SKM-1 treated with dmso at 0.1 percent for 144 hours (cell line): ENCODE measurements around the gene CDK17.
"Not testable (repeated sequence)": the region's sequence is repeated elsewhere in the genome, so short reads cannot be mapped to it uniquely, and the experiment has no call there.

Source experiments
- DNase-seq: peaks from one replicate; lab custom pipeline; 2025; ENCODE audit not compliant: unreplicated experiment; lab: John Stamatoyannopoulos, UW

The CDK17 gene

DNA sequence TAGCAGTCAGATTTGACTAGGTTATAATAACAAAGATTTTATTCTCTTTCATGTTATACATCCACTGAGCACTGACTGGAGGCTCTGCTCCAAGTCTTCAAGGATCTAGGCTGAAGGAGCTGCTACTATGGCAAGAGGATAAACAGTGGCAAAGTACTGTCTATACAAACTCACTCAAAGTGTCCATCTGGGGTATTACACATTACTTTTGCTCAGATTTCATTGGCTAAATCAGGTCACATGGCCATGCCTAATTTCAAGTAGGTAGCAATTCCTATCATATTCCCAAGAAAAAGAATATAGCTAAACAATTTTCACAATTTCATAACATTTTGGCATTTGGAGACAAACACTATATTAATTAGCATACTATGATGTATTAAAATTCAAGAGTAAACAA, 40.9 kb downstream of the CDK17 start:
- DNase-seq, result no peak

DNA sequence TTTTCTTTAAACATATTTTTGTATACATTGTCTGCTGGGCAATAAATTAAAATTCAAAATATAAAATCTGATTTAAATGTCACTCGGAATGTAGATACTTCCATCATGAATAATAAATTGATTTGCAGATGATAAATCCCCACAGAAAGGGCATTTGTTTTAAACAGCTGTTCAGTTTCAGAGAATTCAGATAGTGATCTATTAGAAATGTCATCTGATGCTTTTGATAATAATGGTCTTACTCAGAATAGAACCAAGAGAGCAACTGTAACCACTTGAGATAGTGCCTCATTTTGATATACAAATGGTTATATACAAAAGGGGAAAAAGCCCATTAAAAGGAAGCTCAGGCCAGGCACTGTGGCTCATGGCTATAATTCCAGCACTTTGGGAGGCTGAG, 43.4 kb downstream of the CDK17 start:
- no peak for DNase-seq

DNA sequence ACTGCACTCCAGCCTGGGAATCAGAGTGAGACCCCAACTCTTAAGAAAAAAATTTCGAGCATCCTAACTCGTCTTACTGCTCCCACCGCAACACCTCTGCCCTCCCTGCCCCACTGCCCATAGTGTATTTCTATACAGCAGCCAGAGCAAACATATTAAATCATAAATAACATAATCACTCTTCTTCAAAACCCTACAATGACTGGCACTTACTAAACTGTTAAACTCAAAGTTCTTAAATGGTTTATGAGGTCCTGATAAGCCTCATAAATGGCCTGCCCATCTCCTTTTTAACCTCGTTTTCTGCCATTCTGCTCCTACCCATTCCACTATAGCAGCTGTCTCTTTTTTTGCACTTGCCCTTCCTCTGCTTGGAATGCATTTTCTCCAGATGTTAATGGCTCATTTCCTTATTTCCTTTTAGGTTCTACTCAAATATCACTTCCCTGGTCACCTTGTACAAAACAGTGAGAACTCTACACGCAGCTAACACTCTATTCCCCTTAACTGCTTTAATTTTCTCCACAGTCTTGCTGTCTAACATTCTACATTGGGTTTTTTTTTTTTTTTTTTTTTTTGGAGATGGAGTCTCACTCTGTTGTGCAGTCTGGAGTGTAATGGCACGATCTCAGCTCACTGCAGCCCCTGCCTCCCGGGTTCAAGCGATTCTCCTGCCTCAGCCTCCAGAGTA, 45.2 kb downstream of the CDK17 start:
- no peak for DNase-seq

DNA sequence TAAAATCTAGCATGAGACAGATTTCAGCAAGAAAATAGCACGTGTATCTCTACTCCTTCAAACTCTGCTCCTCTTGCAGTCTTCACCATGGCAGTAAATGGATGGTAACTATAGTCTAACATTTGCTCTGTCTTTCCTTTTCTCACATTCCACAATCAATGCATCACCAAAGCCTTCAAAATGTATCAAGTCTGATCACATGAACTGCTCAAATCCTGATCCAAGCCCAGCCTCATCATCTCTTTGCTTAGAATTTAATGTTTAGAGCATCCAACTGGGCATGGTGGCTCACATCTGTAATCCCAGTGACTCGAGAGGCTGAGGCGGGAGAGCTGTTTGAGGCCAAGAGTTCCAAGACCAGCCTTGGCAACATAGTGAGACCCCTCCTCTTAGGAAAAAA, 45.9 kb downstream of the CDK17 start:
- DNase-seq, result no peak

DNA sequence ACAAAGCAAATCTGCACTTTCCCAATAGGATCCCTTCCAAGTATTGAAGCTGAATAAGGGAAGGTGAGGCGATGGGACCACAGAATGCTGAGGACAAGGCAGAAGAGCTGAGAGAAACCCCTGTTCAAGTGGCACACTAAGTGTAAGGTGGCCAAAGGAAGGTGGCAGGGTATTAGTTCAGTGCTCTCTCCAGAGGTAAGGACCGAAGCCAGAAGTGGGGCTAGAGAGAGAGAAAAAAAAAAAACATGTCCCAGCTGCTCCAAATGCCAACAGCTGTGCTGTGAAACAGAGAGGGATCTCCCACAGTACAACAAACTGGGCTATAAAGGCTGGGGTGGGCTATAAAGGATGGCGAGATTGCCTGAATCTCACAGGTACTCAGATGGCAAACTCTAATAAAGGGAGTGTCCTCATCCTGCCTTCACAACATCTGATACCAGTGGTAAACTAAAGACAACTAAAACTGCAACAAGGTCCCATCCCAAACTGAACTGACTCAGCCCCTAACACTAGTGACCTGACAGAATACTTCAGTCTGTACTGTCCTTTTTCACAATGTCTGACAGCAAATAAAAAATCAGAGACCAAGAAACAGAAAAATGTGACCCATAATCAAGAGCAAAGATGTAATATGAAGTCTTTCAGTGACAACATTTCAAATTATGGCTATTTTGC, 47.9 kb downstream of the CDK17 start:
- DNase-seq, result no peak

DNA sequence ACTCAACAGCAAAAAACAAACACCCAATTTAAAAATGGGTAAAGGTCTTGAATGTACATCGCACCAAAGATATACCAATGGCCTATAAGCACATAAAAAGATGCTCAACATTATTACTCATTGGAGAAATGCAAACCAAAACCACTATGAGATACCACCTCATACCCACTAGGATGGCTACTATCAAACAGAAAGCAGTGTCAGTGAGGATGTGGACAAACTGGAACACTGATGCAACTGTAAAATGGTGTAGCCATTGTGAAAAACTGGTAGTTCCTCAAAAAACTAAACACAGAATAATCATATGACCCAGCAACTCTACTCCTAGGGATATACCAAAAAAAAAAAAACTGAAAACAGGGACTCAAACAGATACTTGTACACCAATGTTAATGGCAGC, 49.3 kb downstream of the CDK17 start:
- peak; percentile 36 for DNase-seq

DNA sequence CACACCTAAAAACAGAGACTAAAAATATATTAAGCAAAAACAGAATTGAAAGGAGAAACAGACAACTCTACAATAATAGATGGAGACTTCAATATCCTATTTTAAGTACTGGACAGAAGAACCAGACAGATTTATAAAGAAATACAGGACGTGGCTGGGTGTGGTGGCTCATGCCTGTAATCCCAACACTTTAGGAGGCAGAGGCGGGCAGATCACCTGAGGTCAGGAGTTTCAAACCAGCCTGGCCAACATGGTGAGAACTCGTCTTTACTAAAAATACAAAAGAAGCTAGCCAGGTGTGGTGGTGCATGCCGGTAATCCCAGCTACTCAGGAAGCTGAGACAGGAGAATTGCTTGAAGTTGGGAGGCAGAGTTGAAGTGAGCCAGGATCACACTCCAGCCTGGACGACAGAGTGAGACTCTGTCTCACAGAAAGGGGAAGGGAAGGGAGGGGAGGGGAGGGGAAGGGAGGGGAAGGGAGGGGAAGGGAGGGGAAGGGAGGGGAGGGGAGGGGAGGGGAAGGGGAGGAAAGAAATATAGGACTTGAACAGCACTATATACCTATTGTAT, 53.0 kb downstream of the CDK17 start:
- no peak for DNase-seq

DNA sequence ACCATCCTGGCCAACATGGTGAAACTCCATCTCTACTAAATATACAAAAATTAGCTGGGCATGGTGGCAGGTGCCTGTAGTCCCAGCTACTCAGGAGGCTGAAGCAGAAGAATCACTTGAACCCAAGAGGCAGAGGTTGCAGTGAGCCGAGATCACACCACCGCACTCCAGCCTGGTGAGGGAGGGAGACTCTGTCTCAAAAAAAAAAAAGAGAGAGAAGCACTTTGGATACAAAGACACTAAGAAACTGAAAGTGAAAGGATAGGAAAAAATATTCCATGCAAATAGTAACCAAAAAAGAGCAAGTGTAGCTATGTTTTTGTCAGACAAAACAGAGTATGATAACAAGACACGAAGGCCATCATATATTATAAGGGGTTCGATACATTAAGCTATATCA, 53.5 kb downstream of the CDK17 start:
- not testable (repeated sequence) for DNase-seq

DNA sequence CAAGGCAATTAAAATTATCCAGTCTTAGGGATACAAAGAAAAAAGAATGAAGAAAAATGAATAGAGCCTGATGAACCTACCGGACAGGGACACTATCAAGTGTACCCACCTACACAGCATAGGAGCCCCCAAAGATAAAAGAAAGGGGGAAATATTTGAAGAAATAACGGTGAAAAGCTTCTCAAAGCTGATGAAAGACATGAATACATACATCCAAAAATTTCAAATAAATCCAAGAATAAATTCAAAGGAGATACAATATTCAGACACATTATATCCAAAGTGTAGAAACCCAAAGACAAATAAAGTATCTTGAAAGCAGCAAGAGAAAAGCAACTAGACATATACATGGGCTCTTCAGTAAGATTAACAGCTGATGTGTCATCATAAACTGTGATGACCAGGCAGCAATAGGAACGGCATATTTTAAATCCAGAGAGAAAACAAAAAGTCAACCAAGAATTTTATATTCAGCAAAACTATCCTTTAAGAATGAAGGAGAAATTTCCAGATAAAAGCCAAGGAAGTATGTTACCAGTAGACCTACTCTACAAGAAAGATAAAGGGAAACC, 56.0 kb downstream of the CDK17 start:
- DNase-seq, result no peak

DNA sequence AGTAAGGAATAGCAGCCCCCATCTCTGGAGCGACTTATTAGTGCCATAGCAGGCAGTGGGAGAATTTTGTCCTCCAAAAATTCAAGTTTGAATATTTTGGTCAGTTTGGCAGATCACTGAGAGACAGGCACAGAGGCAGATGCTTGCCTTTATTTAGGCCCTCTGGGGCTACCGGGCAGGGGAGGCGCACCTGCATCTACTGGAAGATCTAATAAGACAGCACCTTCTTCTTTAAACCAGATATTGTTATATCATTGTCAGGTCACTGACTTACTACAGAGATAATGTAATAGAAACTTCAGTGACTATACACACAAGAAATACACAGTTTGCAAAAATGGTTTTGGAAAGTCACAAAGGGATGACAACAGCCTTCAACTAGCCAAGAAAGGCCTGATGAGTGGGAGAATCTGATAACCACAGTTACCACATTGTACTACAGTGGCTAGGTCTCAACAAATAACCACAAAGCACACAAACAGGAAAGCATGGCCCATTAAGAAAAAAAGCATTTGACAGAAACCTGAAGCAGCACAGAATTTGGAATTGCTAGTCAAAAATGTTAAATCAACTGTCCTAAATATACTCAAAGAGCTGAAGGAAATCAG, 56.8 kb downstream of the CDK17 start:
- DNase-seq, result no peak

DNA sequence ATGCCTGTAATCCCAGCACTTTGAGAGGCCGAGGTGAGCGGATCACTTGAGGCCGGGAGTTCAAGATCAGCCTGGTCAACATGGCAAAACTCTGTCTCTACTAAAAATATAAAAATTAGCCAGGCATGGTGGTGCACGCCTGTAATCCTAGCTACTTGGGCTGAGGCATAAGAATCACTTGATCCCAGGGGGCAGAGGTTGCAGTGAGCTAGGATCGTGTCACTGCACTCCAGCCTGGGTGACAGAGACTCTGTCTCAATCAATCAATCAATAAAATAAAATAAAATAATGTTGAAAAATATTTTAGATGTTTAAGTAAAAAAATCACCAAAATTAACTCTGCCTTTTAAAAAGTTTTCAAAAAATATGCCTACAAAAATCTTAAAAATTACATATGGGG, 60.6 kb downstream of the CDK17 start:
- DNase-seq, result not testable (repeated sequence)

DNA sequence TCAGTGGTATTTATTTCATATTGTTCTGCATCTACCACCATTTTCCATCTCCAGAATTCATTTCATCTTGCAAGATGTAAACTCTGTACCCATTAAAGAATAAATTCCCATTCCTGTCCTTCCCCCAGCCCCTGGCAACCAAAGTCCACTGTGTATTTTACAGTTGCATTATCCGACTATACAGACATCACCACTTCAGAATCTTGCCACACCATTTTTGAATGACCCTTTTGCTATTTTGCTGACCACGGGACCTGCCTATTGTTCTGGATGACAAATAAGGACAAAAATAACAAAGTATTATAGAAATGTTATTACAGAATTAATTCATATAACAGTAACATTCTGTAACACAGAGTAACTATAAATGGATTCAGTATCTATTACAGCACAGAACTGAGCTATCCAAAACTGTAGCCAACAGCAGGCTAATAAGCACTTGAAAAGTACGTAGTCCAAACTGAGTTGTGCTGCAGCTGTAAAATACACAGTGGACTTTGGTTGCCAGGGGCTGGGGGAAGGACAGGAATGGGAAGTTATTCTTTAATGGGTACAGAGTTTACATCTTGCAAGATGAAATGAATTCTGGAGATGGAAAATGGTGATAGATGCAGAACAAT, 61.3 kb downstream of the CDK17 start:
- DNase-seq, result no peak

DNA sequence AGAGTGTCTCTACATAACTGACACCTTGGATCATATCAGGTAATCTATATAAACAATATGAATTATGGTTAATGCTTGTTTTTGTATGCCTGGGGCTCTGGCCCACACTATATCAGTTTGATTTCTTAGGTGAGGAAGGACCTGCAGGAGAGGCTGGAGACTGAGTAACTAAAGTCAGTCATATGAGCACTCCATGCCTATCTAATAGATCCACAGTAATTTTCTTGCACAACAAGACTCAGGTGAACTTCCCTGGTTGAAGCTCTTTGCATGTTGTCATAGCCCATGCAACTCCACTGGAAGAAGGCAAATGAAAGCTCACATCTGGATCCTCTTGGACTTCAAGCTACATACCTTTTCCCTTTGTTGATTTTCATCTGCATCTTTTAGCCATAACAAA, 62.3 kb downstream of the CDK17 start:
- DNase-seq, result no peak

DNA sequence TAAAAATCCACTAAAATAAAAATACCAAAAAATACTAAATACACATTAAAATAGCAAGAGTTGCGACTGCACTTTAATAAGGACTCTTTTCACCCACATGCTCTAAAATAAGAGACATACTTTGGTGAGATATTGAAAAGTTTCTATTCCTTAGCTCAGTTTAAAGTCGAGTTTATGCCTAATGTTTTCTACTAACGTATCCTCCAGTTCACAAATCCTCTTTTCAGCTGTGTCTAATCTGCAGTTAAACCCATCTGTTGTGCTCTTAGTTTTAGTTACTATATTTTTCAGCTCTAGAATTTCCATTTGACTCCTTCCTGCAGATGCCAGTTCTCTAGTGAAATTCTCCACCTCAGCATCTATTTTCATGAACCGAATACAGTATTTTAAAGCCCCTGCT, 63.8 kb downstream of the CDK17 start:
- no peak for DNase-seq

DNA sequence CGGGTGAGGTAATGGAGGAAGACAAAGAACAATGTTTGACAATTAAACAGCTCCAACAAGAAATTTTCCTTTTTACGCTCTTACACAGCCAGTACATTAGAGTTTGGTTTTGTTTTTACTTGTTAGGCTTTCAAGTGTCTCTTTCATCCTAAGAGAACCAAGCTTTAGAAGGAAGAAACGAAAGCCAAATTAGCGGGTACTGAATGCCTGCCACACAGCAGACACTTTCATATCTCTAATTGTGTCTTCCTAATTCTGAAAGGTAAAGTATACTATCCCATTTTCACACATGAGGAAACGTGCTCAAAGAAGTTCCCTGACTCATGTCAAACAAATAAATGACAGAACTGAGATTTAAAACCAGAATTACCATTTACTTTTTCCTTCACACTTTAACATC, 65.0 kb downstream of the CDK17 start:
- no peak for DNase-seq

DNA sequence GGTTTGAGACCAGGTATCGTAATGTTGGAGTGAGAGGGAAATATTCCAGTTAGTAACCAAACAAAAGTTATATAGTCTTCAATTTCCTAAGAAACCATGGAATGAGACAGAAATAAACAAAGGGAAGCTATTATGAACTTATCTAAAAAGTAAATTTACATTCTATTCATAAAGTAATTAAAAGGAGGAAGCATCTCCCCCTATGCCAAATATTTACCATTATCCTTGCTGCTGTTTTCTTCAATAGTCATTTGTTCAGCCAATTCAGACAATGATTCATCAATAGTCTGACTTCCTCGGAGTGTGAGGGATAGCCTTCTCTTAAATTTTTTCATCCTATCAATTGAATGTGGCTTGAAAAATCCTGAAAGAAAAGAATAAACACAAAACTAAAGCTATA, 65.7 kb downstream of the CDK17 start:
- no peak for DNase-seq

DNA sequence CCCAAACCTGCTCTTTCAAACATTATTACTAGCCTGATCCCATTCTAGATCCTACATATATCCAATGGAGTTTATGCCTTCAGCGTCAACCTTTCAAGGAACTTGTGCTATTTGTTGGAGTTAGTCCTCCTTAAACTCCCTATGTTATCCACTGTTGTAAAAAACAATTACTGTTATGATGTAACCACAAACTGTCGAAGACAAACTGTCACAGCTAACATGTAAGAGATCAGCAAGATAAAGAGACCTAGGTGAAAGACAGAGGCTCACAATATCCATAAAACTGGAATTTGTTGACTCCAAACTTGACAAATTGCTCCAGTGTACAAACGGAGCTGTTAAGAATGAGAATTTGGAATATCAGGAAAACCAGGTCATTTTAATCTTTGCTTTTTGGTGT, 70.7 kb downstream of the CDK17 start:
- DNase-seq, result no peak

DNA sequence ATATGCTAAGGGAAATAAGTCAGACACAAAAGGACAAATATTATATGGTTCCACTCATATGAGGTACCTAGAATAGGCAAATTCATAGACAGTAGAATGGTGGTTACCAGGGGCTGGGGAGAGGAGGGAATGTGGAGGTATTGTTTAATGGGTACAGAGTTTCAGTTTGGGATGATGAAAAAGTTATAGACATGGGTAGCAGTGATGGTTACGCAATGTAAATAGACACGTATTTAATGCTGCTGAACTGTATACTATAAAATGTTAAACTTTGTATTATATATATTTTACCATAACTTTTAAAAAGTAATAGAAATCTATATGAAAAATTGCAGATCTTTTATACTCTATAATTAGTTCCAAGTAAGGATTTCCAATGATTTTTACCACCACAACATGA, 71.2 kb downstream of the CDK17 start:
- no peak for DNase-seq

DNA sequence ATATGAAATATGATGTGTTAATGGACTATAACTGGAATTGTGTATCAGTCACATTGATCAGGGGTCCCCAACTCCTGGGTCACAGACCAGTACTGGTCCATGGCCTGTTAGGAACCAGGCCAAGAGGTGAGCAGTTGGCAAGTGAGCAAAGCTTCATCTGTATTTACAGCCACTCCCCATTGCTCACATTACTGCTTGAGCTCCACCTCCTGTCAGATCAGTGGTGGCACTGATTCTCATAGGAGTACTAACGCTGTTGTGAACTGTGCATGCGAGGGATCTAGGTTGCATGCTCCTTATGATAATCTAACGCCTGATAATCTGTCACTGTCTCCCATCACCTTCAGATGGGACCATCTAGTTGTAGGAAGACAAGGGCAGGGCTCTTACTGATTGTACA, 72.3 kb downstream of the CDK17 start:
- DNase-seq, result no peak

DNA sequence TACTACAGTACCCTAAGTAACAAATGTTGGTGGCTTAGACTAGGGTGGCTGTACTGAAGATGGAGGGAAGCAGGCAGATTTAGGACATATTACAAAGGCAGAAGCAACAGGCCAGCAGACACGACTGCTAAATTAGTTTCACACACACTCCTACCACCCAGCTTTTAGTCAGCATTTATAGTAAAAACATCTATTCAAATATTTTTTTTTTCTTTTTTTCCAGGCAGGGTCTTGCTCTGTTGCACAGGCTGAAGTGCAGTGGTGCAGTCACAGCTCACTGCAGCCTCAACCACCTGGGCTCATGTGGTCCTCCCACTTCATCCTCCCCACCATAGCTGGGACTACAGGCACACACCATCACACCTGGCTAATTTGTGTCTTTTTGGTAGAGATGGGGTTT, 72.9 kb downstream of the CDK17 start:
- DNase-seq, result no peak

DNA sequence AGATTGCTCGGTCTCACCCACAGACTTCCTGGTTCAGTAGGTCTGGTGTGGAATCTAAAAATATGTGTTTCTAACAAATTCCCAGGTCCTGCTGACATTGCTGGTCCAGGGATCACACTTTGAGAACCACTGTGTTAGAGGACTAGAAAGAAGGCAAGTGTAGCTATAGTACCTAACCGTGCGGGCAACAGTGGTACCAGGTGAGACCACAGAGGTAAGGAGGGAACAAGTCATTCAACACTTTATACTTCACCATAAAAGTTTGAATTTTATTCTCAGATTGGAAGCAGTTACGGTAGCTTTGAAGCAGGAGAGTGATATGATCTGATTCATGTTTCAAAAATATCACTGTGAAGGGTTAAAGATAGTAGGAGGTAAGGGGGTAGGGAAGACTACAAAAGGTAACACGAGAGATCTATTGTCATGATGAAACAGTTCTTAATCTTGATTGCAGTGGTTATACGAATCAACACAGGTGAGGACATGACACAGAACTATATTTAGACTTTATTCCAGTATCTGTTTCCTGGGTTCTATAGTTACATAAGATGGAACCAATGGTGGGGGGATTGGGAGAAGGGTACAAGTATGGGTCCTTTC, 73.5 kb downstream of the CDK17 start:
- DNase-seq, result no peak
